ENCODE results near the gene AMBP.

GRCh38 chr9:114102484-114102883 is 24.4 kb upstream of the AMBP start:
- no peak for TF ChIP-seq CTCF (conservative IDR thresholded peaks at IDR 0.05; ENCODE audit: low read length)
- no peak for TF ChIP-seq EZH2phosphoT487 (IDR thresholded peaks at IDR 0.05; ENCODE audit: borderline replicate concordance)
